ENCODE results near the gene KATNAL1.

The KATNAL1 gene

GRCh38 chr13:30307194-30307970 is at the start of gene KATNAL1:
TSS of gene KATNAL1 (minus strand) at chr13:30307551. CDS start at chr13:30283777, 23,774 bp downstream.
- DNase-seq = peak; percentile 25

GRCh38 chr13:30355839-30356238 is 48.5 kb upstream of the KATNAL1 start:
- DNase-seq = no peak

- DNase-seq = no peak
Observed at GRCh38 chr13:30355384-30355699, 48.0 kb upstream of the KATNAL1 start.

GRCh38 chr13:30354493-30355383 is 47.4 kb upstream of the KATNAL1 start:
- no peak for DNase-seq

GRCh38 chr13:30353471-30354215 is 46.3 kb upstream of the KATNAL1 start:
- DNase-seq = no peak

GRCh38 chr13:30353060-30353459 is 45.7 kb upstream of the KATNAL1 start:
- no peak for DNase-seq

- no peak for DNase-seq
Observed at GRCh38 chr13:30352121-30352520, 44.8 kb upstream of the KATNAL1 start.

GRCh38 chr13:30346789-30347167 is 39.4 kb upstream of the KATNAL1 start:
- no peak for DNase-seq

- DNase-seq = no peak
Observed at GRCh38 chr13:30346153-30346788, 38.9 kb upstream of the KATNAL1 start.

GRCh38 chr13:30345426-30346100 is 38.2 kb upstream of the KATNAL1 start:
- DNase-seq = no peak

- no peak for DNase-seq
Observed at GRCh38 chr13:30341815-30342570, 34.6 kb upstream of the KATNAL1 start.

GRCh38 chr13:30340331-30341250 is 33.2 kb upstream of the KATNAL1 start:
- DNase-seq = no peak

GRCh38 chr13:30339738-30340330 is 32.5 kb upstream of the KATNAL1 start:
- no peak for DNase-seq

- no peak for DNase-seq
Observed at GRCh38 chr13:30338952-30339351, 31.6 kb upstream of the KATNAL1 start.

GRCh38 chr13:30338331-30338851 is 31.0 kb upstream of the KATNAL1 start:
- DNase-seq = no peak

GRCh38 chr13:30337061-30337610 is 29.8 kb upstream of the KATNAL1 start:
- no peak for DNase-seq

GRCh38 chr13:30334663-30335386 is 27.5 kb upstream of the KATNAL1 start:
- peak; percentile 20 for DNase-seq

GRCh38 chr13:30333616-30334015 is 26.3 kb upstream of the KATNAL1 start:
- no peak for DNase-seq
